ENCODE data around the gene MXD1.

The MXD1 gene

DNA sequence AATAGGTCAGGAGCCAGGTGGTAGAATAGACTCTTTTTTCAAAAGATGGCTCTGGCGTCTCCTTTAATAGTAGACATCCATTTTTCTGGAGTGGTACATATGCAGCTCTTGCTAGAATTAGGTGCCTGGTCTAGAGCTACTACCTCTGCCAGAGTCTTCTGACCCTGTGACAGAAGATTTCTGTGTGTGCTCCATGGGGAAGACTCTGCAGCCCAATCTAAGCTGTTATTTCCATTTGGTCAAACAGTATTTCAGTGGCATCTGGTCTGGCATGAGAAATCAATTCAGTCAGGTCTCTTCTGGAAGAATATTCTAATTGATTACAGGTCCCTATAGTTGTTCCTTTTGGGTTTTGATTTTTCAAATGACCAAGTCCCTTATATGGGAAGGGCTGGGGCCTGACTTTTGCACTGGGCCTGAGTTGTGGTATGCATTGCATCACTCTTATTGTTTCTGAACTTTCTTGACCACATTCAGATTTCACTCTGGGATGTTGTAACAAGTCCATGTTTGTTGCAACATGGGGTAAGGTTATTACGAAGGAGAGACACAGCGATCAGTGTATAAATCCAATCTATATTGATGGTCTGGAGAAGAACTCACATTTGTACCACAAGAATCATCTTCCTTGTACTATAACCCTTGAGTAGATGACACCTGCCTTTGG lies 12.1 kb downstream of the MXD1 start:
- Histone ChIP-seq H3K36me3 (ENCODE audit: control insufficient read depth, insufficient read depth, low read length) (peaks cover 2% of the 10 kb centered on the region), H3K27me3 (replicated peaks; ENCODE audit: control insufficient read depth, insufficient read depth, low read length) (no peaks in the 10 kb centered on the region), H3K4me3 (replicated peaks; ENCODE audit: low read depth, low read length) (no peak overlapping the region)
- TF ChIP-seq, protein P1, sequence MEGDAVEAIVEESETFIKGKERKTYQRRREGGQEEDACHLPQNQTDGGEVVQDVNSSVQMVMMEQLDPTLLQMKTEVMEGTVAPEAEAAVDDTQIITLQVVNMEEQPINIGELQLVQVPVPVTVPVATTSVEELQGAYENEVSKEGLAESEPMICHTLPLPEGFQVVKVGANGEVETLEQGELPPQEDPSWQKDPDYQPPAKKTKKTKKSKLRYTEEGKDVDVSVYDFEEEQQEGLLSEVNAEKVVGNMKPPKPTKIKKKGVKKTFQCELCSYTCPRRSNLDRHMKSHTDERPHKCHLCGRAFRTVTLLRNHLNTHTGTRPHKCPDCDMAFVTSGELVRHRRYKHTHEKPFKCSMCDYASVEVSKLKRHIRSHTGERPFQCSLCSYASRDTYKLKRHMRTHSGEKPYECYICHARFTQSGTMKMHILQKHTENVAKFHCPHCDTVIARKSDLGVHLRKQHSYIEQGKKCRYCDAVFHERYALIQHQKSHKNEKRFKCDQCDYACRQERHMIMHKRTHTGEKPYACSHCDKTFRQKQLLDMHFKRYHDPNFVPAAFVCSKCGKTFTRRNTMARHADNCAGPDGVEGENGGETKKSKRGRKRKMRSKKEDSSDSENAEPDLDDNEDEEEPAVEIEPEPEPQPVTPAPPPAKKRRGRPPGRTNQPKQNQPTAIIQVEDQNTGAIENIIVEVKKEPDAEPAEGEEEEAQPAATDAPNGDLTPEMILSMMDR (IDR thresholded peaks at IDR 0.05; ENCODE audit: insufficient read depth, low read length, poor library complexity, severe bottlenecking), result no peak
- DNase-seq (ENCODE audit: extremely low read depth, insufficient read length), result no peak

DNA sequence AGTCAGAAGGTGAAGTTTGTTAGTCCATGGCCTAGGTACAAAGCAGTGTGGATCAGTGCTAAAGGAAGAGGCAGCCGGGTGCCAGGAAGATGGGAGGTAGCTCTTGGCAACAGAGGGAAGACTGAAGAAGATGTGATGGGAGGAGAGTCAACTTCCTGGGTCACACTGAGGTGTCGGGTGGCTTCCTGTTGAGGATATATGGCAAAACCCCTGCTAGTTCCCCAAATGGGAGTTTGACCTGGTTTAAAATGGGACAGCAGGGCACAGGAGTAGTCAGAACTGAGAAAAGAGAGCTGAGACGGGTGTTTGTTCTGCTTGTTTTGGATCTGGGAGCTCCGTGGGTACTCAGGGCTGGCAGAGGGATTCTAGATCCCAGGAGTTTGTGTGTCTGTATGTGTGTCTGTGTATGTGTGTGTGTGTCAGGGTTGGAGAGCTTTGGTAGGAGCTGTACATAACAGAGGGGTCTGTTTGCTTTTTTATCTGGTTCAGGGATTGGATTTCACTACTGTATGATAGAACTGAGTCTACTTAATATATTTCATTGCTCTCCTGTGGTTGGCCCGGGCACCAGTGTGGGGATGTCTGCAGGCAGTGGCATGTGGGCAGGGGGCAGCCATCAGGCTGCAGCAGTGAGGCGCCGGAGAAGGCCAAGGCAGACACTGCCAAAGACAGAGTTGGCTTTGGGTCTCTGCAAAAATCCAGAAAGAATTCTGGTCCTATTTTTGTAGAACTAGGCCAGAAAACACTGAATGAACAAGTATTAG lies 17.1 kb downstream of the MXD1 start:
- Histone ChIP-seq H3K4me3 (replicated peaks; ENCODE audit: low read depth, low read length) (no peak overlapping the region), H3K36me3 (ENCODE audit: control insufficient read depth, insufficient read depth, low read length) (peaks cover 12% of the 10 kb centered on the region), H3K27me3 (replicated peaks; ENCODE audit: control insufficient read depth, insufficient read depth, low read length) (no peaks in the 10 kb centered on the region)
- no peak for DNase-seq (ENCODE audit: extremely low read depth, insufficient read length)
- TF ChIP-seq, protein P1 (IDR thresholded peaks at IDR 0.05; ENCODE audit: insufficient read depth, low read length, poor library complexity, severe bottlenecking), result no peak

DNA sequence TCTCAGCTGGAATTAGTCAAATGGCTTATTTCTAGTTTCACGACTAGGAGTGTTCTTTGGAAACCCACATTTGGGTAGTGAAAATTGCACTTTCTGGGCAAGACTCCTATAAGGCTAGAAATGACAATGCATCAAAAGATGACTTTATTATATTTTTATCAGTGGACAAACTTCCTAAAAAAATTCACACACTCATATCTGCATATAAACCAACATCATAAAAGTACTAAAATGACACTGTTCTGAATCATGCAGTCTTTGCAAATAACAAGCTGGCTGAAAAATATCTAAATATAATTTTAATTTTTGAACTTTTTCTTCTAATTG lies 17.6 kb downstream of the MXD1 start:
- Histone ChIP-seq H3K4me3 (replicated peaks; ENCODE audit: low read depth, low read length) (no peak overlapping the region), H3K27me3 (replicated peaks; ENCODE audit: control insufficient read depth, insufficient read depth, low read length) (no peaks in the 10 kb centered on the region), H3K36me3 (ENCODE audit: control insufficient read depth, insufficient read depth, low read length) (peaks cover 16% of the 10 kb centered on the region)
- no peak for DNase-seq (ENCODE audit: extremely low read depth, insufficient read length)
- TF ChIP-seq, protein P1 (IDR thresholded peaks at IDR 0.05; ENCODE audit: insufficient read depth, low read length, poor library complexity, severe bottlenecking), result no peak

DNA sequence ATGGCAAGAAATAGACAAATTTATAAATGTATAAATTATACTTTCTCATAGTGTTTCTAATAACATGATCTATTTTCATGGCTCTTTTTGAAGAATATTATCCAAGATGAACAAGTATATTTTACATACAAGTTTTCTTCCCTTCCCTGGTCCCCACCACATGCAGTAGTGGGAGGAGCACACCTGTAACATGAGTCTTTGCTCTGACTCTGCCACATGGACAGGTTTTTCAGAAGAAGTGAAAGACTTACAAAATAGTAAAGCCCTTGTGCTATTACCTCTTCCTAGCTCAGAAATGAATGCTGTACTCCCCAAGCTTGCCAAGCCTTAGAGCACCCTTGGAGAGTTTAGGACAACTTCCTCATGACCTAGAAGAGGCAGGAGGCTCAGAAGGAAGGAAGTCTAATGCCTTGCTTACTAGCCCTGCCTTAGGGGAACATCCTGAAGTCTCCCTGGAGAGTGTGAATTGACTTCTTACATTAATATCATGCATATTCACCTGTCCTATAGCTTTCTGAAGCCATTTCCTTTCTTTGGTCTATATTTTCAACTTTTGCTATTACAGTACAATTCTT lies 18.4 kb downstream of the MXD1 start:
- peaks cover 19% of the 10 kb centered on the region for H3K36me3 ChIP-seq (ENCODE audit: control insufficient read depth, insufficient read depth, low read length)
- DNase-seq (ENCODE audit: extremely low read depth, insufficient read length), result no peak
- no peak overlapping the region for H3K4me3 ChIP-seq (replicated peaks; ENCODE audit: low read depth, low read length)
- TF ChIP-seq, protein P1 (IDR thresholded peaks at IDR 0.05; ENCODE audit: insufficient read depth, low read length, poor library complexity, severe bottlenecking), result no peak
- H3K27me3 ChIP-seq (replicated peaks; ENCODE audit: control insufficient read depth, insufficient read depth, low read length), result no peaks in the 10 kb centered on the region

DNA sequence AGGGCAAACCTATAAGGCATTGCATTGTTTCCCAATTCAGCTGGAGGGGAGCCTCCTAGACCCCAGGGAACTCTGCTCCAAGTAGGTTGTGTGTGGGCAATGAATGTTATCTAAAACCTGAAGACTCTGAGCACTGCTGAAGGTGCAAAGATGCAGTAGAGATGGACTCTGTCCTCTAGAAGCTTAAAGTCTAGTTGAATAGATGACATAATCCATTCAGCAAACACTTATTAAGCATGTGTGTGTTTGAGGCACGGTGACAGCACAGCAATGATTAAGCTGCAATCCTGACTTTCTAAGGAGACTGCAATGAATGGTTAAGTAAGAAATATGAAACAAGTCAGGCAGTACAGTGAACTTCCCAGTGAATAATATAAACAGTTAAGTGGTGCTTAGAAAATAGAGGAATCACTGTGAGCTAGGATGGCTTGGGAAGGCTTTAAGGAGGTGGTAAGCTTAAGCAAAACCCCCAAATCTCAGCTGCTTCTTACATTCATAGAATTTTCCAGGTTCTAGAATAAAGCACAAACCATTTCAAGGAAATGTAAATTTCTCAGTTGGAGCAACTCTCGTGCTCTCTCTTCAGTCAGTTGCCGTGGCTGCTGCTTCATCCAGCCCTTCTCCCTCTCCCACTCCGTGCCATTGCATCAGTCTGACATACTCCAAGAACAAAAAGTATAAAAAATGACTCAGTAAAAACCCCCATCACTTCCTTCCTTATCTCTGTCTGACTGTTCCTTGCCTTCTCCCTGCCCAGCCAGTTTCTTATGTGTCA lies 19.1 kb downstream of the MXD1 start:
- no peaks in the 10 kb centered on the region for H3K27me3 ChIP-seq (replicated peaks; ENCODE audit: control insufficient read depth, insufficient read depth, low read length)
- DNase-seq (ENCODE audit: extremely low read depth, insufficient read length), result no peak
- H3K36me3 ChIP-seq (ENCODE audit: control insufficient read depth, insufficient read depth, low read length), result peaks cover 21% of the 10 kb centered on the region
- TF ChIP-seq, protein P1 (IDR thresholded peaks at IDR 0.05; ENCODE audit: insufficient read depth, low read length, poor library complexity, severe bottlenecking), result no peak
- no peak overlapping the region for H3K4me3 ChIP-seq (replicated peaks; ENCODE audit: low read depth, low read length)
